Transverse colon (tissue), 4 donors: ENCODE measurements around the gene ANKLE1.
"Not testable (repeated sequence)": the region's sequence is repeated elsewhere in the genome, so short reads cannot be mapped to it uniquely, and the experiment has no call there.

Experiments
- EP300 ChIP-seq: sonication (generic); formaldehyde crosslinking; IDR thresholded peaks from one replicate; pipeline ENCODE4 v1.6.1; 2017; ENCODE audit warnings: antibody characterized with exemption, low read depth
- POLR2AphosphoS5 ChIP-seq, 3 donors: sonication (generic); formaldehyde crosslinking; IDR thresholded peaks; one replicate each; pipeline ENCODE4 v1.6.1; 2016; ENCODE audit warnings: antibody characterized with exemption in 3 of 3
- TF ChIP-seq, protein P1 (sequence below), 5 experiments: fragments of 200-600 bp in 3 of 5; fragments of 450-650 bp in 2 of 5; sonication (generic) in 3 of 5; IDR thresholded peaks; 1 replicate in 2 of 5; 2 replicates in 3 of 5; pipeline ENCODE4 v1.5.1; 2016 to 2017; ENCODE audit warnings: antibody characterized with exemption in 5 of 5, inconsistent platforms in 3 of 5, mild to moderate bottlenecking in 2 of 5, moderate library complexity in 1 of 5

DNA sequence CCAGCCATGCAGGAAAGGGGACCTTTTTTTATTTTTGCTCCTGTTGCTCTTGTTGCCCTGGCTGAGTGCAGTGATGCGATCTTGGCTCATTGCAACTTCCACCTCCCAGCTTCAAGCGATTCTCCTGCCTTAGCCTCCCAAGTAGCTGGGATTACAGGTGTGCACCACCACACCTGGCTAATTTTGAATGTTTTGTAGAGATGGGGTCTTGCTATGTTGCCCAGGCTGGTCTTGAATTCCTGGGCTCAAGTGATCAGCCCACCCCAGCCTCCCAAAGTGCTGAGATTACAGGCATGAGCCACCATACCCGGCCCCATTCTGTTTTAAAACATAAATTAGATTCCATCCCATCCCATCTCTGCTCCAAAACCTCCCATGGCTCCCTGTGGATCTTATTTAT lies 6.8 kb upstream of the ANKLE1 start:
- TF ChIP-seq, protein P1, sequence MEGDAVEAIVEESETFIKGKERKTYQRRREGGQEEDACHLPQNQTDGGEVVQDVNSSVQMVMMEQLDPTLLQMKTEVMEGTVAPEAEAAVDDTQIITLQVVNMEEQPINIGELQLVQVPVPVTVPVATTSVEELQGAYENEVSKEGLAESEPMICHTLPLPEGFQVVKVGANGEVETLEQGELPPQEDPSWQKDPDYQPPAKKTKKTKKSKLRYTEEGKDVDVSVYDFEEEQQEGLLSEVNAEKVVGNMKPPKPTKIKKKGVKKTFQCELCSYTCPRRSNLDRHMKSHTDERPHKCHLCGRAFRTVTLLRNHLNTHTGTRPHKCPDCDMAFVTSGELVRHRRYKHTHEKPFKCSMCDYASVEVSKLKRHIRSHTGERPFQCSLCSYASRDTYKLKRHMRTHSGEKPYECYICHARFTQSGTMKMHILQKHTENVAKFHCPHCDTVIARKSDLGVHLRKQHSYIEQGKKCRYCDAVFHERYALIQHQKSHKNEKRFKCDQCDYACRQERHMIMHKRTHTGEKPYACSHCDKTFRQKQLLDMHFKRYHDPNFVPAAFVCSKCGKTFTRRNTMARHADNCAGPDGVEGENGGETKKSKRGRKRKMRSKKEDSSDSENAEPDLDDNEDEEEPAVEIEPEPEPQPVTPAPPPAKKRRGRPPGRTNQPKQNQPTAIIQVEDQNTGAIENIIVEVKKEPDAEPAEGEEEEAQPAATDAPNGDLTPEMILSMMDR (IDR thresholded peaks at IDR 0.05), result not testable (repeated sequence)
- TF ChIP-seq POLR2AphosphoS5 (IDR thresholded peaks at IDR 0.05); EP300: not testable (repeated sequence)
